GM12873 (cell line): Measurements from ENCODE around the gene FAM13A.

Experiments used
- TF ChIP-seq, protein P1 (sequence below): IDR thresholded peaks from 2 replicates; pipeline ENCODE4 v1.5.1; 2012; ENCODE audit warnings: low read depth, mild to moderate bottlenecking, moderate library complexity, low read length, control low read depth; ENCODE audit not compliant: insufficient read depth; ENCODE audit errors: missing control alignments

FAM13A gene

GRCh38 chr4:88697141-88697540 lies 359.8 kb downstream of the FAM13A start:
- TF ChIP-seq, protein P1, sequence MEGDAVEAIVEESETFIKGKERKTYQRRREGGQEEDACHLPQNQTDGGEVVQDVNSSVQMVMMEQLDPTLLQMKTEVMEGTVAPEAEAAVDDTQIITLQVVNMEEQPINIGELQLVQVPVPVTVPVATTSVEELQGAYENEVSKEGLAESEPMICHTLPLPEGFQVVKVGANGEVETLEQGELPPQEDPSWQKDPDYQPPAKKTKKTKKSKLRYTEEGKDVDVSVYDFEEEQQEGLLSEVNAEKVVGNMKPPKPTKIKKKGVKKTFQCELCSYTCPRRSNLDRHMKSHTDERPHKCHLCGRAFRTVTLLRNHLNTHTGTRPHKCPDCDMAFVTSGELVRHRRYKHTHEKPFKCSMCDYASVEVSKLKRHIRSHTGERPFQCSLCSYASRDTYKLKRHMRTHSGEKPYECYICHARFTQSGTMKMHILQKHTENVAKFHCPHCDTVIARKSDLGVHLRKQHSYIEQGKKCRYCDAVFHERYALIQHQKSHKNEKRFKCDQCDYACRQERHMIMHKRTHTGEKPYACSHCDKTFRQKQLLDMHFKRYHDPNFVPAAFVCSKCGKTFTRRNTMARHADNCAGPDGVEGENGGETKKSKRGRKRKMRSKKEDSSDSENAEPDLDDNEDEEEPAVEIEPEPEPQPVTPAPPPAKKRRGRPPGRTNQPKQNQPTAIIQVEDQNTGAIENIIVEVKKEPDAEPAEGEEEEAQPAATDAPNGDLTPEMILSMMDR = no peak

GRCh38 chr4:88696630-88697029 lies 360.4 kb downstream of the FAM13A start:
- TF ChIP-seq, protein P1 = no peak

DNA sequence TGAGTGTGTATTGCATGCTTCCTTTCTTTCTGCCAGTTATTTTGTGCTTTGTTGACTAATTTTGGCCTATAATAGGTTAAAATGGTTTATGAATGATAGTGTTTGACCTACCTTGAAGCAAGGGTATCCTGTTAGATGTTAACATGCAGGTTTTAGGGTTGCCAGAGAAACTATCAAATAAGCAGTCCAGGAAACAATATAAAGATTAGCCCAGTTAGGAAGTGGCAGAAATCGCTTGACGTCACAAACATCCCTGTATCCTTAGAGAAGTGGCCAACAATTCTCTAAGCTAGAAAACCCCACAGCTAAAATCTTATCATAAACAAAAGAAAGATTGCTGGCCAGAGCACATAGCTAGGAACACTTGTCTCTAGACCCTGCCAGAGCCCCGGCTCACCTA lies 363.2 kb downstream of the FAM13A start:
- TF ChIP-seq, protein P1 = no peak

- TF ChIP-seq, protein P1 = no peak
Measured at GRCh38 chr4:88690355-88690754, 366.6 kb downstream of the FAM13A start.

GRCh38 chr4:88681209-88681608 lies 375.8 kb downstream of the FAM13A start:
- TF ChIP-seq, protein P1 = no peak
